Lower leg skin (tissue), 4 donors: ENCODE results near the gene TBX18. TPM values are rescaled to one million over a fixed set of nuclear protein-coding genes. Genes with fewer than 3 reads are reported as not detected.

Source experiments
- DNase-seq, 2 donors: peaks; one replicate each; pipeline ENCODE4 v3.0.0-alpha.2; 2019; ENCODE audit warnings: low spot score in 2 of 2
- H3K4me3 ChIP-seq: fragments of 200-600 bp; sonication (generic); 2 replicates; pipeline ENCODE4 v1.5.1; 2017; ENCODE audit warnings: mild to moderate bottlenecking, low read depth; ENCODE audit not compliant: poor library complexity, severe bottlenecking
- POLR2A ChIP-seq, 2 donors: fragments of 450-650 bp; IDR thresholded peaks; one replicate each; pipeline ENCODE4 v1.6.1; 2016 to 2017; ENCODE audit warnings: antibody characterized with exemption in 2 of 2, mild to moderate bottlenecking in 1 of 2, moderate library complexity in 1 of 2
- WGBS, 2 donors: methylation state at CpG; one replicate each; pipeline ENCODE4 v1.1.5; 2018; 5-methylcytosine and 5-hydroxymethylcytosine counted together
- intact Hi-C: fragments of 100-400 bp; cut with DNase I; formaldehyde crosslinking; loops from one replicate; pipeline ENCODE4 v1.15.0; 2023; ENCODE audit warnings: low total_unique reads
- total RNA-seq, 4 donors: library from RNA; depleted of rRNA; stranded (reverse); fragments of >200 nt; gene quantifications; one replicate each; pipeline ENCODE4 v1.1.0, GENCODE V29; 2016
- TF ChIP-seq, protein P1 (sequence below), 3 donors: fragments of 450-650 bp; IDR thresholded peaks; one replicate each; pipeline ENCODE4 v1.5.1; 2016; ENCODE audit warnings: antibody characterized with exemption in 3 of 3, mild to moderate bottlenecking in 3 of 3, moderate library complexity in 2 of 3

TBX18 gene
- total RNA-seq, 4 donors from 2014 or later = 1.1 to 8.6 (median 4.2) TPM

DNA sequence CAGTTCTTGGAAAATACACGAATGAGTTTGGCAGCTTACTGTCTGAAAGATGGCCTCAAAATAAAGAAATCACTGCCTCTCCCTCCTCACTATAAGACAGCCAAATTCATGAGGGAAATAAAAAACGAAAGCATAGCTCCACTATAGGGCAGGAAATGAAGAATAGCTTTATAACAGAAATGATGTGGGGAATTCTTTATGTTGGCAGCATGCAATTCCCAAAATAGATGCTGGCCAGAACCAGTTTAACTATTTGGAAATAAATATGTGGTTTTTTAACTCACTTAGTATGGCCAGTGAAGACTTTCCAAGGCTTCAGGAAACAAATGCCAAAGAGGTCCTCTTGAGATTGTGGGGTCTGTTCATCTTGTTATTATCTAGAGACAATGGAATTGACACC is 100.5 kb downstream of the TBX18 start:
- intact Hi-C loops = no loop called here
- WGBS, 2 donors = 47 to 53% methylated on average over 2 of the region's 2 CpGs
- no peak for DNase-seq
- TF ChIP-seq, protein P1, sequence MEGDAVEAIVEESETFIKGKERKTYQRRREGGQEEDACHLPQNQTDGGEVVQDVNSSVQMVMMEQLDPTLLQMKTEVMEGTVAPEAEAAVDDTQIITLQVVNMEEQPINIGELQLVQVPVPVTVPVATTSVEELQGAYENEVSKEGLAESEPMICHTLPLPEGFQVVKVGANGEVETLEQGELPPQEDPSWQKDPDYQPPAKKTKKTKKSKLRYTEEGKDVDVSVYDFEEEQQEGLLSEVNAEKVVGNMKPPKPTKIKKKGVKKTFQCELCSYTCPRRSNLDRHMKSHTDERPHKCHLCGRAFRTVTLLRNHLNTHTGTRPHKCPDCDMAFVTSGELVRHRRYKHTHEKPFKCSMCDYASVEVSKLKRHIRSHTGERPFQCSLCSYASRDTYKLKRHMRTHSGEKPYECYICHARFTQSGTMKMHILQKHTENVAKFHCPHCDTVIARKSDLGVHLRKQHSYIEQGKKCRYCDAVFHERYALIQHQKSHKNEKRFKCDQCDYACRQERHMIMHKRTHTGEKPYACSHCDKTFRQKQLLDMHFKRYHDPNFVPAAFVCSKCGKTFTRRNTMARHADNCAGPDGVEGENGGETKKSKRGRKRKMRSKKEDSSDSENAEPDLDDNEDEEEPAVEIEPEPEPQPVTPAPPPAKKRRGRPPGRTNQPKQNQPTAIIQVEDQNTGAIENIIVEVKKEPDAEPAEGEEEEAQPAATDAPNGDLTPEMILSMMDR (IDR thresholded peaks at IDR 0.05) = no peak
- no peak for TF ChIP-seq POLR2A (IDR thresholded peaks at IDR 0.05)
- no peak overlapping the region for H3K4me3 ChIP-seq

DNA sequence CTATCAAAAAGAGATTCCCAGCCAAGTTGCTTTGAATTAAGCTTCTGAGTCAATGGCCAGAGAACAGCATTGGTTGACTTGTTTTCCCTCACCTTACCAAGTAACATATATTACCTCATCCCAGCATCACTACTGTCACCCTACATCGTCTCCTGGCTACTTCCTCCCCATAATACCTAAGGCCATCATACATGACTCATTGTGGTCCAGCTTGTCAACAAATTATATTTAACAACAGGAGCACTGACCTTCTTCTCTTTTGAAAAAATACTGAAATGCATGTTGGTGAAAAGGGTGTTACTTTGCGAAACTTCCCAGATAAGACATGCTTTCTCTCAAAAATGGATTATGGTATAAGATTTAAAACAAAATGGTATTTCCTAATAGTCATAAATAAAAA is 106.9 kb downstream of the TBX18 start:
- no peak for DNase-seq
- 78 to 85% methylated on average over 2 of the region's 2 CpGs for WGBS, 2 donors
- intact Hi-C loops = no loop called here
- H3K4me3 ChIP-seq = no peak overlapping the region
- TF ChIP-seq, protein P1 (IDR thresholded peaks at IDR 0.05) = no peak
- TF ChIP-seq POLR2A (IDR thresholded peaks at IDR 0.05) = no peak

DNA sequence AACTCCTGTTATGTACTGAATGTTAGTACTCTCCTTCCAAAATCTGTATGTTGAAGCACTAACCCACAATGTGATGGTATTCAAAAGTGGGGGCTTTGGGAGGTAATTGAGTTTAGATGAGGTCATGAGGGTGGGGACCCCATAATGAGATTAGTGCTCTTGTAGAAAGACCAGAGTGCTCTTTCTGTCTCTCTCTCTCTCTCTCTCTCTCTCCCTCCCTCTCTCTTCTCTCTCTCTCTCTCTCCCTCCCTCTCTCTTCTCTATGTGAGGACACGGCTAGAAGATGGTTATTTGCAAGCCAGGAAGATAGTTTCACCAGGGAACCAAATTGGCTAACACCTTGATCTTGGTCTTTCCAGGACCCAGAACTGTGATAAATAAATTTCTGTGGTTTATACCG is 107.4 kb downstream of the TBX18 start:
- no peak overlapping the region for H3K4me3 ChIP-seq
- no peak for DNase-seq
- WGBS, 2 donors = 62 to 71% methylated on average over 2 of the region's 2 CpGs
- intact Hi-C loops = no loop called here
- TF ChIP-seq POLR2A (IDR thresholded peaks at IDR 0.05) = no peak
- TF ChIP-seq, protein P1 (IDR thresholded peaks at IDR 0.05) = no peak

DNA sequence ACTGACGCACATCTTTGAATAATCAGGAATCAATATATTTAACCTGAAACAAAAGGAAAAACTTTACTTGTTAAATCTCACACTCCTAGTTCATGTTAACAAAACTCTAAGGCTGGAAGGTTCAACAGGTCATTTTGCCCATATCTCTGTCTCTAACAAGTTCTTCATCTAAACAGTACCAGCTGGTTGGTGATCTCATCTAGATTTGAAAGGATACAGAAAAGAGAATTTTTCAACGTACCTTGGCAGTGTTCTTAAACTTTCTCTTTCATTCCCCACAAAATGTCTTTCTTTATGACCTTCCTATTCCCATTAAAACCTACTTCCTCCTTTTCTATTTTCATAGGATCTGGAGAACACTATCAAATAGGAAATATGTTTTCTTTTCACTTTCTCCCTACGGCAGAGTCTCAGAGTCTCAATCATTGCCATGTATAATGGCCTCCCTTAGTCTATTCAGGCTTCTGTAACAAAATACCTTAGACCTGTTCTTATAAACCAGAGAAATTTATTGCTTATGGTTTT is 111.3 kb downstream of the TBX18 start:
- TF ChIP-seq POLR2A (IDR thresholded peaks at IDR 0.05) = no peak
- TF ChIP-seq, protein P1 (IDR thresholded peaks at IDR 0.05) = no peak
- no peak for DNase-seq
- WGBS, 2 donors = 74 to 77% methylated on average over 3 of the region's 3 CpGs
- no peak overlapping the region for H3K4me3 ChIP-seq
- intact Hi-C loops = no loop called here

DNA sequence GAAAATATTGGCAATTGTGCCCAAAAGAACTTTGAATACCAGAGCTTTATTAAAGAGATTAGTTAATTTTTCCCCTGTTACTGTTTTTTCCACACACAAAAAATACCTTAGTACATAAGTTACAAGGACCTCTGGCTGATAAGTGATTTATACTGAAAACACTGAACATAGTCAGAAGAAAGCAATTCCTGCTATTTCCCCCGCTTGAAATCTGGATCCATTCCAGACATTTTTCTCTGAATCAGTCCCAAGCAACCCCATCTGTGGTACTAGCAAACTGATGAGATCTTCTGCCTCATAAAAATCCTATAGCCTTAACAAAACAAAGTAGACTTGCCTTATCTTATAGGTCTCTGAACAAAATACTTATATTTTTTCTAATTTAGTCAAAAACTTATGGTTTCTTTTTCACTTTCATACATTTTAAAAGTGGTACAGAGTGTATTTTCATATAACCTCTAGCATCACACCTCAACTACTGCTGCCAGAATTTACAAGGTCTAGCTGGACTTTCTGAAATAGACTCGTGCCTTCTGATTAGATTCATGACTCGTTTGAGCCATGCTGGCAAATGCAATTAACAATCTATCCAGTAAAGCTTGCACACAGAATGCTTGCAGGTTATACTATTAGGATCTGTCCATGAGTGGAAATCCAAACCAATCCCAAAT is 111.9 kb downstream of the TBX18 start:
- TF ChIP-seq, protein P1 (IDR thresholded peaks at IDR 0.05) = no peak
- TF ChIP-seq POLR2A (IDR thresholded peaks at IDR 0.05) = no peak
- 40 to 41% methylated on average over 3 of the region's 3 CpGs for WGBS, 2 donors
- intact Hi-C loops = no loop called here

GRCh38 chr6:84651583-84651982 is 112.8 kb downstream of the TBX18 start:
- WGBS, 2 donors = 42 to 44% methylated on average over 1 of the region's 1 CpG
- H3K4me3 ChIP-seq = no peak overlapping the region
- intact Hi-C loops = no loop called here
- TF ChIP-seq, protein P1 (IDR thresholded peaks at IDR 0.05) = no peak
- TF ChIP-seq POLR2A (IDR thresholded peaks at IDR 0.05) = no peak
- no peak for DNase-seq

More for the DNA sequence above, 111.9 kb downstream of the TBX18 start:
- no peak overlapping the region for H3K4me3 ChIP-seq
- DNase-seq = no peak
